PFSK-1 (cell line): Measurements from ENCODE around the gene CPA5.

Experiments used
- FOXP2 ChIP-seq: optimal IDR thresholded peaks from 2 replicates; pipeline ENCODE3; 2011; ENCODE audit warnings: borderline replicate concordance, control low read depth, inconsistent platforms; ENCODE audit not compliant: insufficient read depth; ENCODE audit errors: extremely low read length, extremely low read depth
- POLR2AphosphoS5 ChIP-seq: IDR thresholded peaks from 2 replicates; pipeline ENCODE4 v1.6.1; 2012; ENCODE audit warnings: low read depth, mild to moderate bottlenecking, control low read depth, low read length, moderate library complexity
- REST ChIP-seq, 2 experiments: IDR thresholded peaks; 2 replicates each; pipeline versions ENCODE4 v1.6.1 to v1.8.0; 2011 to 2012; ENCODE audit warnings: low read depth in 2 of 2, low read length in 2 of 2, control low read depth in 1 of 2, inconsistent platforms in 1 of 2, mild to moderate bottlenecking in 1 of 2, moderate library complexity in 1 of 2; ENCODE audit not compliant: insufficient read depth in 1 of 2
- SIN3A ChIP-seq: IDR thresholded peaks from 2 replicates; pipeline ENCODE4 v1.6.1; 2012; ENCODE audit warnings: mild to moderate bottlenecking, low read length, moderate library complexity, borderline replicate concordance; ENCODE audit not compliant: insufficient read depth
- TAF1 ChIP-seq: IDR thresholded peaks from 2 replicates; pipeline ENCODE4 v1.6.1; 2012; ENCODE audit warnings: low read length, control low read depth, borderline replicate concordance; ENCODE audit not compliant: insufficient read depth

The CPA5 gene

GRCh38 chr7:130380861-130381455 lies 36.3 kb downstream of the CPA5 start:
- TF ChIP-seq REST (IDR thresholded peaks at IDR 0.05; ENCODE audit: insufficient read depth in 1 of 2, low read depth in 2 of 2, low read length in 2 of 2) (no peak), SIN3A (no peak), POLR2AphosphoS5 (no peak), TAF1 (no peak), FOXP2 (no peak)

- TF ChIP-seq TAF1: no peak
- TF ChIP-seq SIN3A: no peak
- TF ChIP-seq FOXP2: no peak
- no peak for TF ChIP-seq REST (IDR thresholded peaks at IDR 0.05; ENCODE audit: insufficient read depth in 1 of 2, low read depth in 2 of 2, low read length in 2 of 2)
- no peak for TF ChIP-seq POLR2AphosphoS5
Measured at GRCh38 chr7:130381468-130382312, 37.1 kb downstream of the CPA5 start.

- TF ChIP-seq REST (IDR thresholded peaks at IDR 0.05; ENCODE audit: insufficient read depth in 1 of 2, low read depth in 2 of 2, low read length in 2 of 2): no peak
- TF ChIP-seq FOXP2: no peak
- TF ChIP-seq POLR2AphosphoS5: no peak
Measured at GRCh38 chr7:130383187-130383980, 38.8 kb downstream of the CPA5 start.

GRCh38 chr7:130384371-130384801 lies 39.8 kb downstream of the CPA5 start:
- TF ChIP-seq REST (IDR thresholded peaks at IDR 0.05; ENCODE audit: insufficient read depth in 1 of 2, low read depth in 2 of 2, low read length in 2 of 2): no peak
- no peak for TF ChIP-seq POLR2AphosphoS5
- TF ChIP-seq TAF1: no peak
- no peak for TF ChIP-seq SIN3A
- no peak for TF ChIP-seq FOXP2
